KMS-11 (cell line): ENCODE measurements around the gene FBXW10B.
"Not testable (repeated sequence)": the region's sequence is repeated elsewhere in the genome, so short reads cannot be mapped to it uniquely, and the experiment has no call there.

ENCODE experiments used
- H2AFZ ChIP-seq: fragments of 200-600 bp; sonication (generic); 2 replicates; pipeline ENCODE4 v1.6.1; 2016; ENCODE audit warnings: antibody characterized with exemption, mixed run types, low read depth
- H3K27ac ChIP-seq: fragments of 200-600 bp; sonication (generic); 2 replicates; pipeline ENCODE4 v1.6.1; 2016; ENCODE audit warnings: mild to moderate bottlenecking, mixed run types
- H3K27me3 ChIP-seq: fragments of 200-600 bp; sonication (generic); 2 replicates; pipeline ENCODE4 v1.6.1; 2017; ENCODE audit warnings: mild to moderate bottlenecking, low read depth, mixed run types, moderate library complexity; ENCODE audit not compliant: insufficient read depth
- H3K36me3 ChIP-seq: fragments of 200-600 bp; sonication (generic); 2 replicates; pipeline ENCODE4 v1.6.1; 2017; ENCODE audit warnings: mild to moderate bottlenecking, mixed run types; ENCODE audit not compliant: insufficient read depth
- H3K4me1 ChIP-seq: fragments of 200-600 bp; sonication (generic); 2 replicates; pipeline ENCODE4 v1.6.1; 2016; ENCODE audit warnings: mild to moderate bottlenecking, low read depth, mixed run types; ENCODE audit not compliant: poor library complexity, severe bottlenecking
- H3K4me2 ChIP-seq: fragments of 200-600 bp; sonication (generic); 2 replicates; pipeline ENCODE4 v1.7.0; 2016; ENCODE audit warnings: mild to moderate bottlenecking, mixed run types
- H3K4me3 ChIP-seq: fragments of 200-600 bp; sonication (generic); IDR thresholded peaks from 2 replicates; pipeline ENCODE4 v1.6.1; 2017; ENCODE audit warnings: low read depth, low read length, mixed read lengths; ENCODE audit not compliant: insufficient read depth
- H3K79me2 ChIP-seq: fragments of 200-600 bp; sonication (generic); 2 replicates; pipeline ENCODE4 v1.6.1; 2016; ENCODE audit warnings: low read depth, mixed run types; ENCODE audit not compliant: insufficient read depth
- H3K9ac ChIP-seq: fragments of 200-600 bp; sonication (generic); 2 replicates; pipeline ENCODE4 v1.6.1; 2016; ENCODE audit warnings: mild to moderate bottlenecking, mixed run types
- H4K20me1 ChIP-seq: fragments of 200-600 bp; sonication (generic); 2 replicates; pipeline ENCODE4 v1.6.1; 2016; ENCODE audit warnings: mild to moderate bottlenecking, mixed run types; ENCODE audit not compliant: insufficient read depth

Gene FBXW10B

GRCh38 chr17:15589544-15590536, 29.7 kb downstream of the FBXW10B start:
- not testable (repeated sequence) for H3K27me3 ChIP-seq, H3K4me1 ChIP-seq, H3K4me3 ChIP-seq, H3K79me2 ChIP-seq, H3K27ac ChIP-seq, H3K36me3 ChIP-seq, H3K4me2 ChIP-seq, H4K20me1 ChIP-seq, H2AFZ ChIP-seq, H3K9ac ChIP-seq

GRCh38 chr17:15588017-15588416, 31.5 kb downstream of the FBXW10B start:
- H3K27ac ChIP-seq, H3K36me3 ChIP-seq, H3K4me3 ChIP-seq: not testable (repeated sequence)

GRCh38 chr17:15583313-15583712, 36.2 kb downstream of the FBXW10B start:
- not testable (repeated sequence) for H4K20me1 ChIP-seq, H3K4me3 ChIP-seq, H3K36me3 ChIP-seq, H3K27ac ChIP-seq, H3K9ac ChIP-seq, H2AFZ ChIP-seq, H3K4me1 ChIP-seq, H3K27me3 ChIP-seq, H3K4me2 ChIP-seq, H3K79me2 ChIP-seq

More at GRCh38 chr17:15588017-15588416, 31.5 kb downstream of the FBXW10B start:
- not testable (repeated sequence) for H3K9ac ChIP-seq, H3K4me1 ChIP-seq, H2AFZ ChIP-seq, H4K20me1 ChIP-seq, H3K79me2 ChIP-seq, H3K27me3 ChIP-seq, H3K4me2 ChIP-seq

- H3K27ac ChIP-seq, H3K27me3 ChIP-seq, H3K79me2 ChIP-seq, H4K20me1 ChIP-seq, H3K4me2 ChIP-seq, H3K4me3 ChIP-seq, H2AFZ ChIP-seq, H3K9ac ChIP-seq, H3K4me1 ChIP-seq, H3K36me3 ChIP-seq: not testable (repeated sequence)
Observed at GRCh38 chr17:15581462-15581861, 38.0 kb downstream of the FBXW10B start.

GRCh38 chr17:15576848-15577247, 42.7 kb downstream of the FBXW10B start:
- H3K9ac ChIP-seq, H3K4me2 ChIP-seq, H2AFZ ChIP-seq, H3K4me3 ChIP-seq, H3K27ac ChIP-seq, H4K20me1 ChIP-seq, H3K4me1 ChIP-seq, H3K27me3 ChIP-seq, H3K79me2 ChIP-seq, H3K36me3 ChIP-seq: not testable (repeated sequence)

GRCh38 chr17:15574660-15575059, 44.8 kb downstream of the FBXW10B start:
- H3K27ac ChIP-seq, H3K36me3 ChIP-seq, H3K4me2 ChIP-seq, H3K9ac ChIP-seq, H3K4me1 ChIP-seq, H3K4me3 ChIP-seq, H3K79me2 ChIP-seq, H3K27me3 ChIP-seq, H4K20me1 ChIP-seq, H2AFZ ChIP-seq: not testable (repeated sequence)

DNA sequence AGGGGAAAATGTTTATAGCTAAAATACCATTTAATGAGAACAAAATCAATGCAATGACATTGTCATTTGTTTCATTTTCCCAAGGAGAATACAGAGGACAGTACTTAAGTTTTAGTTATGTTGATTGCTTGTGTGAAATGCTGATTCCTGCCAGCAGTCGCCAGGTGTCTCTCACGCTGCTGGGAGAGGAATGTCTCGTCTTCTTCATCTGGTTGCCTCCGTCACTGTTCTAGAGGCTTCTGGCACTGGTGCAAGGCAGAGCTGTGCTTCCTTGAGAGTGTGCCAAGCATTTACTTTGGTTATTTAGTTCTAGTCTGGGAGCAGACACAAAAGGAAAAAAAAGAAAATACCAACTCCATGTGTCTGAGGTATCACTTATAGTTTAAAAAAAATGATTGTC, 45.6 kb downstream of the FBXW10B start:
- H3K4me2 ChIP-seq, H3K27me3 ChIP-seq, H4K20me1 ChIP-seq, H3K4me3 ChIP-seq, H2AFZ ChIP-seq, H3K36me3 ChIP-seq, H3K9ac ChIP-seq, H3K27ac ChIP-seq, H3K4me1 ChIP-seq, H3K79me2 ChIP-seq: not testable (repeated sequence)
